H1 (cell line): Measurements from ENCODE around the gene HLA-DMB. TPM values are rescaled to one million over a fixed set of nuclear protein-coding genes. Genes with fewer than 3 reads are reported as not detected.

Source experiments
- CTCF ChIA-PET: fragments of 300-600 bp; sonication (Branson Sonifier 250); formaldehyde crosslinking; loops from one replicate; lab custom pipeline; 2021; ENCODE audit not compliant: partially characterized antibody; lab: Charles Lee
- POLR2A ChIA-PET: fragments of 300-600 bp; sonication (Branson Sonifier 250); formaldehyde crosslinking; loops from one replicate; lab custom pipeline; 2021; ENCODE audit warnings: inconsistent platforms; ENCODE audit not compliant: partially characterized antibody; lab: Charles Lee
- DNase-seq, 2 experiments: peaks; one replicate each; pipeline versions ENCODE4 v3.0.0 to v3.0.0-alpha.2; 2010 to 2022; ENCODE audit warnings: low spot score in 2 of 2, low read depth in 1 of 2, mixed read lengths in 1 of 2
- FAIRE-seq: peaks from 2 replicates; lab custom pipeline; 2011; peaks lifted over from hg19 to GRCh38; lab: Jason Lieb, UNC
- H2AFZ ChIP-seq: 2 replicates; pipeline ENCODE4 v1.8.1; 2012; ENCODE audit warnings: low read length, inconsistent platforms
- H2AK5ac ChIP-seq: 2 replicates; pipeline ENCODE4 v1.6.1; 2013; ENCODE audit warnings: low read depth, low read length
- H2BK120ac ChIP-seq: replicated peaks from 2 replicates; pipeline ENCODE3; 2013; ENCODE audit warnings: low read depth, low read length, inconsistent platforms
- H2BK12ac ChIP-seq: 2 replicates; pipeline ENCODE4 v1.6.1; 2013; ENCODE audit warnings: low read depth, low read length
- H2BK15ac ChIP-seq: 2 replicates; pipeline ENCODE4 v1.6.1; 2013; ENCODE audit warnings: low read length
- H2BK20ac ChIP-seq: 2 replicates; pipeline ENCODE4 v1.6.1; 2013; ENCODE audit warnings: low read length
- H2BK5ac ChIP-seq: 2 replicates; pipeline ENCODE4 v1.6.1; 2013; ENCODE audit warnings: low read depth, low read length
- H3K14ac ChIP-seq: 2 replicates; pipeline ENCODE4 v1.6.1; 2013; ENCODE audit warnings: inconsistent platforms; ENCODE audit not compliant: insufficient read length
- H3K18ac ChIP-seq: 2 replicates; pipeline ENCODE4 v1.6.1; 2013; ENCODE audit warnings: low read length; ENCODE audit errors: extremely low read depth
- H3K23ac ChIP-seq: 2 replicates; pipeline ENCODE4 v1.6.1; 2013; ENCODE audit warnings: inconsistent platforms; ENCODE audit not compliant: insufficient read length
- H3K23me2 ChIP-seq: 2 replicates; pipeline ENCODE4 v1.6.1; 2013; ENCODE audit warnings: low read depth, low read length
- H3K27ac ChIP-seq: 2 replicates; pipeline ENCODE4 v1.6.1; 2011; ENCODE audit warnings: low read depth, low read length, inconsistent platforms
- H3K27me3 ChIP-seq, 4 experiments: replicated peaks in 1 of 4; 1 replicate in 1 of 4; 2 replicates in 3 of 4; pipeline versions ENCODE4 v1.6.1 to v1.8.1; 2011 to 2013; ENCODE audit warnings: low read length in 3 of 4, mild to moderate bottlenecking in 3 of 4, inconsistent platforms in 2 of 4, mixed read lengths in 2 of 4, moderate library complexity in 1 of 4; ENCODE audit not compliant: control insufficient read depth in 3 of 4, insufficient read depth in 3 of 4; ENCODE audit errors: extremely low read depth in 1 of 4
- H3K36me3 ChIP-seq, 4 experiments: 2 replicates each; pipeline versions ENCODE4 v1.6.1 to v1.8.1; 2011 to 2013; ENCODE audit warnings: mild to moderate bottlenecking in 4 of 4, low read length in 3 of 4, moderate library complexity in 2 of 4, control low read depth in 1 of 4, inconsistent platforms in 1 of 4; ENCODE audit not compliant: insufficient read depth in 4 of 4, control insufficient read depth in 2 of 4
- H3K4ac ChIP-seq: replicated peaks from 2 replicates; pipeline ENCODE3; 2013; ENCODE audit warnings: low read length, low read depth, mixed read lengths, inconsistent platforms; ENCODE audit not compliant: insufficient read length
- H3K4me1 ChIP-seq, 4 experiments: replicated peaks in 1 of 4; 1 replicate in 1 of 4; 2 replicates in 3 of 4; pipeline versions ENCODE4 v1.6.1 to v1.8.1; 2011 to 2013; ENCODE audit warnings: low read length in 3 of 4, inconsistent platforms in 2 of 4, mixed read lengths in 1 of 4; ENCODE audit not compliant: insufficient read depth in 4 of 4, control insufficient read depth in 3 of 4
- H3K4me2 ChIP-seq, 2 experiments: 2 replicates each; pipeline versions ENCODE4 v1.6.1 to v1.8.1; 2011 to 2013; ENCODE audit warnings: low read depth in 2 of 2, low read length in 2 of 2, control low read depth in 1 of 2, inconsistent platforms in 1 of 2, mild to moderate bottlenecking in 1 of 2; ENCODE audit not compliant: insufficient read depth in 1 of 2
- H3K4me3 ChIP-seq, 4 experiments: fragments of 200-600, 300-600 bp in 1 of 4; sonication (generic), shearing (Covaris generic), sonication (Bioruptor Twin) in 1 of 4; 2 replicates each; pipeline versions ENCODE4 v1.5.1 to v1.8.1; 2011 to 2016; ENCODE audit warnings: low read length in 4 of 4, low read depth in 3 of 4, control low read depth in 2 of 4, inconsistent platforms in 2 of 4, mild to moderate bottlenecking in 2 of 4, mixed read lengths in 1 of 4, moderate library complexity in 1 of 4; ENCODE audit not compliant: insufficient read depth in 2 of 4; ENCODE audit errors: extremely low read depth in 1 of 4
- H3K56ac ChIP-seq: replicated peaks from 2 replicates; pipeline ENCODE3; 2013; ENCODE audit warnings: low read depth, mild to moderate bottlenecking, mixed read lengths, low read length, inconsistent platforms; ENCODE audit not compliant: insufficient read length
- H3K79me1 ChIP-seq: 2 replicates; pipeline ENCODE4 v1.6.1; 2013; ENCODE audit warnings: low read depth, low read length, control low read depth
- H3K79me2 ChIP-seq, 2 experiments: 2 replicates each; pipeline versions ENCODE4 v1.6.1 to v1.8.1; 2012 to 2013; ENCODE audit warnings: low read length in 2 of 2, mild to moderate bottlenecking in 2 of 2, inconsistent platforms in 1 of 2; ENCODE audit not compliant: insufficient read depth in 2 of 2, control insufficient read depth in 1 of 2
- H3K9ac ChIP-seq, 4 experiments: replicated peaks in 1 of 4; 1 replicate in 1 of 4; 2 replicates in 3 of 4; pipeline versions ENCODE4 v1.6.1 to v1.8.1; 2011 to 2013; ENCODE audit warnings: low read depth in 3 of 4, low read length in 3 of 4, control low read depth in 2 of 4, mild to moderate bottlenecking in 2 of 4, moderate library complexity in 2 of 4, inconsistent platforms in 1 of 4; ENCODE audit errors: extremely low read depth in 1 of 4
- H3K9me3 ChIP-seq, 2 experiments: 2 replicates each; pipeline versions ENCODE4 v1.6.1 to v1.8.1; 2012 to 2013; ENCODE audit warnings: mild to moderate bottlenecking in 2 of 2, moderate library complexity in 2 of 2, control low read depth in 1 of 2, inconsistent platforms in 1 of 2, low read depth in 1 of 2, low read length in 1 of 2, mixed read lengths in 1 of 2; ENCODE audit not compliant: insufficient read depth in 2 of 2
- H4K20me1 ChIP-seq, 2 experiments: replicated peaks in 1 of 2; 2 replicates each; pipeline versions ENCODE3 to v1.8.1; 2011 to 2013; ENCODE audit warnings: inconsistent platforms in 2 of 2, low read length in 2 of 2, mild to moderate bottlenecking in 1 of 2; ENCODE audit not compliant: insufficient read depth in 2 of 2, control insufficient read depth in 1 of 2
- H4K5ac ChIP-seq: 2 replicates; pipeline ENCODE4 v1.6.1; 2013; ENCODE audit warnings: low read length, low read depth, mixed read lengths, inconsistent platforms; ENCODE audit not compliant: insufficient read length
- H4K8ac ChIP-seq: 2 replicates; pipeline ENCODE4 v1.8.0; 2013; ENCODE audit warnings: mild to moderate bottlenecking, moderate library complexity, low read length, inconsistent platforms; ENCODE audit not compliant: insufficient read depth; ENCODE audit errors: extremely low read depth
- H4K91ac ChIP-seq: replicated peaks from 2 replicates; pipeline ENCODE3; 2013; ENCODE audit warnings: low read length, mixed read lengths, inconsistent platforms; ENCODE audit not compliant: insufficient read length
- BRCA1 ChIP-seq: IDR thresholded peaks from 2 replicates; pipeline ENCODE4 v1.6.1; 2012; ENCODE audit warnings: low read depth, low read length, improper control_type of control experiment
- CEBPB ChIP-seq: IDR thresholded peaks from 2 replicates; pipeline ENCODE4 v1.6.1; 2012; ENCODE audit warnings: low read depth, low read length
- CREB1 ChIP-seq: IDR thresholded peaks from 2 replicates; pipeline ENCODE4 v1.6.1; 2012; ENCODE audit warnings: inconsistent platforms
- CTCF ChIP-seq, 3 experiments: IDR thresholded peaks; 1 replicate in 2 of 3; 2 replicates in 1 of 3; pipeline versions ENCODE4 v1.5.1 to v1.6.1; 2011; ENCODE audit warnings: low read length in 3 of 3, mild to moderate bottlenecking in 3 of 3, inconsistent platforms in 2 of 3, low read depth in 1 of 3, moderate library complexity in 1 of 3; ENCODE audit not compliant: insufficient read depth in 1 of 3; ENCODE audit errors: control extremely low read depth in 1 of 3
- EZH2 ChIP-seq: fragments of 200-600 bp; sonication (generic); IDR thresholded peaks from 2 replicates; pipeline ENCODE4 v1.7.1; 2012; ENCODE audit warnings: low read depth, mild to moderate bottlenecking, moderate library complexity, low read length, inconsistent platforms; ENCODE audit not compliant: severe bottlenecking
- GTF2F1 ChIP-seq: IDR thresholded peaks from 2 replicates; pipeline ENCODE4 v1.6.1; 2012; ENCODE audit warnings: low read depth, low read length, improper control_type of control experiment, borderline replicate concordance
- HDAC6 ChIP-seq: IDR thresholded peaks from one replicate; pipeline ENCODE4 v1.7.1; 2012; ENCODE audit warnings: low read depth, mild to moderate bottlenecking, inconsistent platforms, low read length, moderate library complexity
- SIN3A ChIP-seq, 2 experiments: IDR thresholded peaks in 1 of 2; conservative IDR thresholded peaks in 1 of 2; 2 replicates each; pipeline ENCODE4 v1.6.1; 2011 to 2012; ENCODE audit warnings: low read length in 2 of 2, improper control_type of control experiment in 1 of 2, low read depth in 1 of 2, mild to moderate bottlenecking in 1 of 2
- SIRT6 ChIP-seq: IDR thresholded peaks from one replicate; pipeline ENCODE4 v1.7.1; 2012; ENCODE audit warnings: low read length, inconsistent platforms
- SP1 ChIP-seq: IDR thresholded peaks from 2 replicates; pipeline ENCODE4 v1.6.1; 2011; ENCODE audit warnings: low read depth, low read length
- WGBS, 2 experiments: shearing (Covaris generic) in 1 of 2; methylation state at CpG; one replicate each; pipeline versions ENCODE4 v1.1.6 to v1.1.7; 2013 to 2015; ENCODE audit warnings: low lambda C conversion rate in 2 of 2, mixed read lengths in 2 of 2, inconsistent platforms in 1 of 2, low coverage in 1 of 2, missing lambda C conversion rate in 1 of 2; ENCODE audit not compliant: insufficient replicate concordance in 2 of 2, insufficient coverage in 1 of 2, insufficient read length in 1 of 2; ENCODE audit errors: extremely low coverage in 1 of 2, missing lambda C conversion rate in 1 of 2; 5-methylcytosine and 5-hydroxymethylcytosine counted together
- polyA plus RNA-seq, 7 experiments: library from polyadenylated mRNA; depleted of rRNA in 3 of 7; stranded (reverse) in 5 of 7; unstranded in 2 of 7; fragments of >200 nt in 5 of 7; fragments of 200-250 nt in 2 of 7; gene quantifications; 1 replicate in 5 of 7; 2 replicates in 1 of 7; 4 replicates in 1 of 7; pipeline versions ENCODE4 v1.2.1 to v1.2.3, GENCODE V29; 2011 to 2013; ENCODE audit warnings: missing spikeins in 2 of 7, mixed read lengths in 2 of 7
- total RNA-seq: library from RNA; stranded (reverse); fragmentation: NEBNext Ultra II Directional; extraction: Animal tissue kit (Norgen Biotek cat#: 25700); gene quantifications from 2 replicates; pipeline ENCODE4 v1.2.1, GENCODE V29; 2021
- TF ChIP-seq, protein P1 (sequence below): IDR thresholded peaks from 2 replicates; pipeline ENCODE4 v1.6.1; 2012; ENCODE audit warnings: inconsistent platforms

The HLA-DMB gene
- total and polyA plus RNA-seq, 2 of the 8 experiments (the other 6 are each of a cell fraction or from before 2014, with no cell fraction given) = 2.7 to 4.7 TPM

- ChIA-PET CTCF (interaction anchor here (0.6 to 9.7 kb wide), 6 partner anchors 10 to 51 kb away, joined by 3 to 160 read pairs (median 12); partner anchors contain the start of gene HLA-DMA), POLR2A (no interaction called here)
- no peak overlapping the region for H3K9ac ChIP-seq
- no peaks in the 10 kb centered on the region for H3K9me3 ChIP-seq
- H4K5ac ChIP-seq = no peak overlapping the region
- H2AK5ac ChIP-seq = no peak overlapping the region
- no peaks in the 10 kb centered on the region for H3K79me2 ChIP-seq
- no peak overlapping the region for H3K27ac ChIP-seq
- no peak overlapping the region for H4K8ac ChIP-seq
- no peak overlapping the region for H3K4ac ChIP-seq
- no peak overlapping the region for H4K91ac ChIP-seq
- no peak for DNase-seq
- no peak overlapping the region for H3K4me3 ChIP-seq
- no peaks in the 10 kb centered on the region for H3K36me3 ChIP-seq
- H4K20me1 ChIP-seq = no peaks in the 10 kb centered on the region
- no peak overlapping the region for H2BK20ac ChIP-seq
- peaks cover 0 to 6% (median 1%) of the 10 kb centered on the region in 4 experiments; a peak in 4 of 7 replicates for H3K4me1 ChIP-seq
- H3K23ac ChIP-seq = no peak overlapping the region
- no peak overlapping the region for H2BK12ac ChIP-seq
- no peaks in the 10 kb centered on the region for H3K27me3 ChIP-seq
- no peak overlapping the region for H2BK120ac ChIP-seq
- H3K23me2 ChIP-seq = no peaks in the 10 kb centered on the region
- H3K4me2 ChIP-seq = no peak overlapping the region
- H2BK15ac ChIP-seq = no peak overlapping the region
- no peaks in the 10 kb centered on the region for H3K79me1 ChIP-seq
- FAIRE-seq = no peak
- H3K56ac ChIP-seq = no peak overlapping the region
- no peak overlapping the region for H2BK5ac ChIP-seq
- H3K18ac ChIP-seq = no peak overlapping the region
- H2AFZ ChIP-seq = no peak overlapping the region
- no peak overlapping the region for H3K14ac ChIP-seq
- WGBS, 2 experiments = 90% methylated on average over 8 of the region's 8 CpGs; no CpG with 5 or more reads in 1 of the 2 experiments
- TF ChIP-seq SIN3A (conservative IDR thresholded peaks at IDR 0.05 in 1 of 2, IDR thresholded peaks at IDR 0.05 in 1 of 2; ENCODE audit: low read depth in 1 of 2, low read length in 2 of 2) (no peak), EZH2 (no peak), CTCF (IDR thresholded peaks at IDR 0.05; ENCODE audit: control extremely low read depth in 1 of 3, insufficient read depth in 1 of 3, low read depth in 1 of 3, low read length in 3 of 3) (no peak), SP1 (no peak), BRCA1 (no peak), GTF2F1 (no peak), SIRT6 (no peak), CREB1 (no peak), HDAC6 (no peak), CEBPB (no peak)
- TF ChIP-seq, protein P1, sequence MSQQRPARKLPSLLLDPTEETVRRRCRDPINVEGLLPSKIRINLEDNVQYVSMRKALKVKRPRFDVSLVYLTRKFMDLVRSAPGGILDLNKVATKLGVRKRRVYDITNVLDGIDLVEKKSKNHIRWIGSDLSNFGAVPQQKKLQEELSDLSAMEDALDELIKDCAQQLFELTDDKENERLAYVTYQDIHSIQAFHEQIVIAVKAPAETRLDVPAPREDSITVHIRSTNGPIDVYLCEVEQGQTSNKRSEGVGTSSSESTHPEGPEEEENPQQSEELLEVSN = no peak
Observed at GRCh38 chr6:32937230-32937633, 3.6 kb downstream of the HLA-DMB start.
